Adrenal gland (tissue), 12 donors: ENCODE results near the gene RAP1GAP2. TPM values are rescaled to one million over a fixed set of nuclear protein-coding genes. Genes with fewer than 3 reads are reported as not detected.

Experiments used
- DNase-seq, 7 donors: peaks; one replicate each; pipeline ENCODE4 v3.0.0-alpha.2; 2019 to 2020
- H3K27ac ChIP-seq, 5 donors: fragments of 200-600 bp; sonication (generic) in 4 of 5; 1 replicate in 3 of 5; 2 replicates in 2 of 5; pipeline versions ENCODE4 v1.5.1 to v1.8.0; 2016 to 2020; ENCODE audit warnings: mild to moderate bottlenecking in 1 of 5
- H3K27me3 ChIP-seq: fragments of 200-600 bp; 2 replicates; pipeline ENCODE4 v1.8.0; 2021
- H3K36me3 ChIP-seq, 2 donors: fragments of 200-600 bp; replicated peaks in 1 of 2; 1 replicate in 1 of 2; 2 replicates in 1 of 2; pipeline versions ENCODE4 v1.5.1 to v1.8.0; 2018 to 2022
- H3K4me1 ChIP-seq, 2 donors: fragments of 200-600 bp; replicated peaks in 1 of 2; 1 replicate in 1 of 2; 2 replicates in 1 of 2; pipeline versions ENCODE4 v1.5.1 to v1.8.0; 2018 to 2021
- H3K4me3 ChIP-seq, 4 donors: fragments of 200-600 bp; sonication (generic) in 3 of 4; one replicate each; pipeline ENCODE4 v1.5.1; 2016 to 2018
- H3K9me3 ChIP-seq, 3 donors: fragments of 200-600 bp; sonication (generic) in 1 of 3; replicated peaks in 1 of 3; 1 replicate in 2 of 3; 2 replicates in 1 of 3; pipeline versions ENCODE4 v1.5.1 to v1.8.0; 2016 to 2021
- CTCF ChIP-seq, 6 experiments: fragments of 450-650 bp in 4 of 6; fragments of 200-600 bp in 2 of 6; sonication (generic) in 1 of 6; IDR thresholded peaks; 1 replicate in 5 of 6; 2 replicates in 1 of 6; pipeline versions ENCODE4 v1.5.1 to v1.8.0; 2016 to 2021; ENCODE audit warnings: antibody characterized with exemption in 6 of 6, mild to moderate bottlenecking in 2 of 6, moderate library complexity in 1 of 6
- POLR2A ChIP-seq, 2 donors: fragments of 450-650 bp; IDR thresholded peaks; one replicate each; pipeline ENCODE4 v1.6.1; 2017; ENCODE audit warnings: antibody characterized with exemption in 2 of 2, mild to moderate bottlenecking in 2 of 2, moderate library complexity in 1 of 2
- WGBS, 4 donors: extraction: QIAGEN DNeasy Blood & Tissue Kit in 2 of 4; methylation state at CpG; one replicate each; pipeline versions ENCODE4 v1.1.5 to v1.1.7; 2013 to 2017; 5-methylcytosine and 5-hydroxymethylcytosine counted together
- intact Hi-C, 2 donors: fragments of 100-400 bp; cut with DNase I; formaldehyde crosslinking; loops; one replicate each; pipeline versions ENCODE4 v1.14.1 to v1.15.0; 2022 to 2023
- polyA plus RNA-seq, 3 donors: library from polyadenylated mRNA; stranded (reverse); fragments of 200-250 nt in 2 of 3; fragments of 350-450 nt in 1 of 3; fragmentation: Illumina TruSeq in 1 of 3; extraction: RNeasy Lipid Tissue Mini Kit (QIAGEN cat#74804) in 1 of 3; gene quantifications; one replicate each; pipeline ENCODE4 v1.2.3, GENCODE V29; 2013 to 2014
- total RNA-seq, 9 donors: library from RNA; depleted of rRNA in 4 of 9; stranded (reverse); fragments of >200 nt in 4 of 9; fragments of 120-200 nt in 1 of 9; fragmentation: NEBNext Ultra II Directional in 1 of 9; extraction: Animal tissue kit (Norgen Biotek cat#: 25700) in 1 of 9; gene quantifications; one replicate each; pipeline versions ENCODE4 v1.1.0 to v1.2.4, GENCODE V29; 2013 to 2023
- donor health status: healthy with polysubstance abuse.
- donor health status: Bipolar disorder and iron deficiency.
- donor health status: DM: yes; HTN: yes; CAD: no.
- donor health status: DM: no; HTN: no; CAD: no.
- donor health status: DM: no; HTN: no; CAD: no.
- donor health status: DM: yes; HTN: yes; CAD: no.

RAP1GAP2 gene
- total and polyA plus RNA-seq, 12 donors = 4.2 to 20.4 (median 6.9) TPM

- intact Hi-C loops = loop anchor here (2.0 to 10.0 kb wide), 3 partner anchors 160 to 185 kb away; no protein-coding TSS in a partner anchor
- no peaks in the 10 kb centered on the region for H3K36me3 ChIP-seq
- H3K9me3 ChIP-seq = no peaks in the 10 kb centered on the region
- TF ChIP-seq CTCF (IDR thresholded peaks at IDR 0.05) = no peak
- no peak for TF ChIP-seq POLR2A (IDR thresholded peaks at IDR 0.05)
- no peak for DNase-seq
- no peak overlapping the region for H3K4me3 ChIP-seq
- WGBS, 4 donors = 83 to 93% (median 91%) methylated on average over 7 of the region's 7 CpGs
- H3K27me3 ChIP-seq = no peaks in the 10 kb centered on the region
- no peak overlapping the region for H3K27ac ChIP-seq
- H3K4me1 ChIP-seq = no peaks in the 10 kb centered on the region
These were observed 215.7 kb downstream of the RAP1GAP2 start for GRCh38 chr17:3011891-3012290.

- intact Hi-C loops = loop anchor here (2.0 to 10.0 kb wide), 3 partner anchors 161 to 186 kb away; no protein-coding TSS in a partner anchor
- Histone ChIP-seq H3K4me1 (no peaks in the 10 kb centered on the region), H3K4me3 (no peak overlapping the region), H3K27me3 (no peaks in the 10 kb centered on the region), H3K36me3 (no peaks in the 10 kb centered on the region), H3K27ac (no peak overlapping the region), H3K9me3 (no peaks in the 10 kb centered on the region)
- 55 to 63% (median 57%) methylated on average over 19 to 21 of the region's 21 CpGs for whole genome bisulfite sequencing, 4 donors
- TF ChIP-seq CTCF (IDR thresholded peaks at IDR 0.05) (peak; percentile 58 to 93 (median 82)), POLR2A (IDR thresholded peaks at IDR 0.05) (no peak)
- peak; percentile 62 to 84 (median 74) for DNase-seq
These were observed 216.8 kb downstream of the RAP1GAP2 start for GRCh38 chr17:3012926-3013581.

GRCh38 chr17:3015890-3016289, 219.7 kb downstream of the RAP1GAP2 start:
- Histone ChIP-seq H3K27ac (no peak overlapping the region), H3K4me1 (no peaks in the 10 kb centered on the region), H3K36me3 (no peaks in the 10 kb centered on the region), H3K27me3 (no peaks in the 10 kb centered on the region), H3K4me3 (no peak overlapping the region), H3K9me3 (no peaks in the 10 kb centered on the region)
- no peak for DNase-seq
- TF ChIP-seq CTCF (IDR thresholded peaks at IDR 0.05) (no peak), POLR2A (IDR thresholded peaks at IDR 0.05) (no peak)
- WGBS, 4 donors = 54 to 75% (median 70%) methylated on average over 7 of the region's 7 CpGs
- intact Hi-C loops = loop anchor here in 1 of 2 donors (10.0 kb wide), 1 partner anchor 171 kb away; no protein-coding TSS in a partner anchor

- Histone ChIP-seq H3K36me3 (no peaks in the 10 kb centered on the region), H3K9me3 (peaks cover 0 to 7% (median 4%) of the 10 kb centered on the region in 3 donors), H3K4me3 (no peak overlapping the region), H3K27me3 (no peaks in the 10 kb centered on the region), H3K4me1 (no peaks in the 10 kb centered on the region), H3K27ac (no peak overlapping the region)
- TF ChIP-seq POLR2A (IDR thresholded peaks at IDR 0.05) = no peak
- TF ChIP-seq CTCF (IDR thresholded peaks at IDR 0.05) = no peak
- DNase-seq = no peak
- intact Hi-C loops = loop anchor here in 1 of 2 donors (10.0 kb wide), 1 partner anchor 173 kb away; no protein-coding TSS in a partner anchor
- WGBS, 4 donors = 82 to 97% (median 92%) methylated on average over 9 to 15 of the region's 15 CpGs
These were observed 221.7 kb downstream of the RAP1GAP2 start for GRCh38 chr17:3017936-3018335.
